GM12878 (cell line): Measurements from ENCODE around the gene SALL4. TPM values are rescaled to one million over a fixed set of nuclear protein-coding genes. Genes with fewer than 3 reads are reported as not detected.

Experiments
- ATAC-seq: fragments of 200-7000 bp; cut with Tn5 transposase; 3 replicates; pipeline ENCODE4 v1.9.1; 2020; ENCODE audit warnings: mild to moderate bottlenecking, moderate library complexity
- BruUV-seq: library from RNA; stranded (reverse); fragments of 400-500 nt; replicated peaks from 2 replicates; lab custom pipeline; 2021; lab: Mats Ljungman, UMichigan
- CTCF ChIA-PET: fragments of 300-600 bp; sonication (Branson Sonifier 250); formaldehyde crosslinking; extraction: SDS; loops from one replicate; lab custom pipeline; 2021; ENCODE audit warnings: inconsistent platforms; lab: Yijun Ruan, JAX
- POLR2A ChIA-PET: fragments of 350-600 bp; formaldehyde crosslinking; extraction: SDS; loops from one replicate; lab custom pipeline; 2021; ENCODE audit warnings: inconsistent platforms; lab: Charles Lee
- RAD21 ChIA-PET: fragments of 300-600 bp; sonication (Branson Sonifier 250); formaldehyde crosslinking; loops from one replicate; lab custom pipeline; 2023; ENCODE audit warnings: antibody characterized with exemption; ENCODE audit not compliant: unreplicated experiment; lab: Charles Lee
- SMC1A ChIA-PET: fragments of 300-600 bp; sonication (Branson Sonifier 250); formaldehyde crosslinking; loops from one replicate; lab custom pipeline; 2023; ENCODE audit not compliant: unreplicated experiment, uncharacterized antibody; lab: Charles Lee
- DNase-seq: peaks from one replicate; pipeline ENCODE4 v3.0.0-alpha.2; 2011; ENCODE audit warnings: low read depth, low spot score
- FAIRE-seq: peaks from 3 replicates; lab custom pipeline; 2011; peaks lifted over from hg19 to GRCh38; lab: Jason Lieb, UNC
- H2AFZ ChIP-seq: 2 replicates; pipeline ENCODE4 v1.6.0; 2011; ENCODE audit warnings: low read depth, low read length, control low read depth; ENCODE audit not compliant: control insufficient read depth
- H3K27ac ChIP-seq: 2 replicates; pipeline ENCODE4 v1.5.1; 2011; ENCODE audit warnings: control low read depth; ENCODE audit not compliant: control insufficient read depth, insufficient read depth
- H3K27me3 ChIP-seq, 2 experiments: replicated peaks in 1 of 2; 2 replicates each; pipeline versions ENCODE4 v1.6.0 to v1.6.1; 2011; ENCODE audit warnings: low read length in 1 of 2; ENCODE audit not compliant: control insufficient read depth in 2 of 2, insufficient read depth in 2 of 2
- H3K36me3 ChIP-seq, 2 experiments: 2 replicates each; pipeline ENCODE4 v1.5.1; 2011; ENCODE audit warnings: low read length in 1 of 2; ENCODE audit not compliant: control insufficient read depth in 2 of 2, insufficient read depth in 2 of 2
- H3K4me1 ChIP-seq: 2 replicates; pipeline ENCODE4 v1.6.1; 2011; ENCODE audit warnings: mild to moderate bottlenecking, low read length, moderate library complexity, mixed read lengths; ENCODE audit not compliant: control insufficient read depth, insufficient read depth
- H3K4me2 ChIP-seq: 2 replicates; pipeline ENCODE4 v1.6.0; 2011; ENCODE audit warnings: control low read depth; ENCODE audit not compliant: control insufficient read depth, insufficient read depth
- H3K4me3 ChIP-seq: fragments of 200-600 bp; sonication (generic); 2 replicates; pipeline ENCODE4 v1.5.1; 2016
- H3K79me2 ChIP-seq: 2 replicates; pipeline ENCODE4 v1.6.0; 2011; ENCODE audit warnings: low read length; ENCODE audit not compliant: control insufficient read depth, insufficient read depth
- H3K9ac ChIP-seq: 2 replicates; pipeline ENCODE4 v1.8.0; 2011; ENCODE audit warnings: low read length, control low read depth, mixed read lengths; ENCODE audit not compliant: control insufficient read depth, insufficient read depth
- H3K9me3 ChIP-seq: replicated peaks from 3 replicates; pipeline ENCODE4 v1.5.1; 2011; ENCODE audit warnings: mild to moderate bottlenecking, low read length; ENCODE audit not compliant: control insufficient read depth, insufficient read depth
- H4K20me1 ChIP-seq: 2 replicates; pipeline ENCODE4 v1.6.0; 2011; ENCODE audit not compliant: control insufficient read depth, insufficient read depth
- ASH2L ChIP-seq: fragments of 300-600, 200-600 bp; sonication (generic); IDR thresholded peaks from 2 replicates; pipeline ENCODE4 v1.6.1; 2017; ENCODE audit warnings: low read depth, mild to moderate bottlenecking, borderline replicate concordance
- DPF2 ChIP-seq: fragments of 450-650 bp; IDR thresholded peaks from 2 replicates; pipeline ENCODE4 v1.6.1; 2017; ENCODE audit warnings: mild to moderate bottlenecking
- FOS ChIP-seq: IDR thresholded peaks from 3 replicates; pipeline ENCODE4 v1.6.1; 2011; ENCODE audit warnings: borderline replicate concordance; ENCODE audit not compliant: insufficient read length; ENCODE audit errors: extremely low read depth
- FOXK2 ChIP-seq: fragments of 450-650 bp; IDR thresholded peaks from 2 replicates; pipeline ENCODE4 v1.6.1; 2017; ENCODE audit warnings: mild to moderate bottlenecking, moderate library complexity
- NR2C2 ChIP-seq: IDR thresholded peaks from 2 replicates; pipeline ENCODE4 v1.6.1; 2011; ENCODE audit warnings: borderline replicate concordance, low read depth; ENCODE audit not compliant: control insufficient read depth, insufficient read length
- PAX8 ChIP-seq: fragments of 450-650 bp; IDR thresholded peaks from 2 replicates; pipeline ENCODE4 v1.6.1; 2017; ENCODE audit warnings: mild to moderate bottlenecking, moderate library complexity
- PML ChIP-seq: IDR thresholded peaks from 2 replicates; pipeline ENCODE4 v1.6.1; 2012; ENCODE audit warnings: low read length, inconsistent platforms
- RAD51 ChIP-seq: fragments of 450-650 bp; IDR thresholded peaks from 2 replicates; pipeline ENCODE4 v1.6.1; 2016; ENCODE audit warnings: moderate library complexity, mild to moderate bottlenecking, inconsistent platforms
- REST ChIP-seq: IDR thresholded peaks from 2 replicates; pipeline ENCODE4 v1.6.1; 2012; ENCODE audit warnings: mild to moderate bottlenecking, low read depth, low read length
- SMARCA5 ChIP-seq: fragments of 450-650 bp; IDR thresholded peaks from 2 replicates; pipeline ENCODE4 v1.6.1; 2017; ENCODE audit warnings: mild to moderate bottlenecking
- STAT3 ChIP-seq: IDR thresholded peaks from 2 replicates; pipeline ENCODE4 v1.6.1; 2011; ENCODE audit warnings: low read depth, low read length, improper control_type of control experiment
- ZNF207 ChIP-seq: fragments of 450-650 bp; IDR thresholded peaks from 2 replicates; pipeline ENCODE4 v1.6.1; 2014; ENCODE audit warnings: antibody characterized with exemption, mild to moderate bottlenecking, borderline replicate concordance
- ZNF274 ChIP-seq: IDR thresholded peaks from one replicate; pipeline ENCODE4 v1.8.0; 2011; ENCODE audit not compliant: insufficient read length, insufficient read depth
- WGBS: methylation state at CpG from one replicate; pipeline ENCODE4 v1.1.6; 2016; ENCODE audit warnings: low lambda C conversion rate; ENCODE audit not compliant: insufficient replicate concordance, insufficient coverage; ENCODE audit errors: missing lambda C conversion rate; 5-methylcytosine and 5-hydroxymethylcytosine counted together
- in situ Hi-C: fragments of 300-500 bp; cut with MboI; formaldehyde crosslinking; loops from 9 replicates; pipeline ENCODE4 v1.14.3; 2018; ENCODE audit warnings: mixed read lengths
- intact Hi-C: fragments of 100-400 bp; cut with micrococcal nuclease; formaldehyde crosslinking; loops from one replicate; pipeline ENCODE4 v1.14.2; 2022; ENCODE audit not compliant: unreplicated experiment
- polyA plus RNA-seq, 11 experiments: library from polyadenylated mRNA; depleted of rRNA in 4 of 11; unstranded in 6 of 11; stranded (reverse) in 5 of 11; fragments of >200 nt; fragmentation: Nextera tagmentation in 4 of 11; fragmentation: Illumina TruSeq in 1 of 11; extraction: Ambion mirVana in 4 of 11; extraction: Trizol in 1 of 11; gene quantifications; 1 replicate in 1 of 11; 2 replicates in 10 of 11; pipeline versions ENCODE4 v1.2.1 to v1.2.3, GENCODE V29; 2011 to 2016; ENCODE audit warnings: inconsistent platforms in 2 of 11, missing spikeins in 2 of 11, low read depth in 1 of 11
- total RNA-seq, 4 experiments: library from RNA; depleted of rRNA in 3 of 4; stranded (reverse); fragments of >200 nt in 3 of 4; fragmentation: Illumina TruSeq in 1 of 4; extraction: Trizol in 1 of 4; gene quantifications; 2 replicates each; pipeline versions ENCODE4 v1.2.1 to v1.2.3, GENCODE V29; 2013 to 2021

The SALL4 gene
- total and polyA plus RNA-seq, 10 of the 15 experiments (the other 5 are each of a cell fraction or from before 2014, with no cell fraction given), result 0.08 to 1.1 (median 0.23) TPM; not detected in 7

DNA sequence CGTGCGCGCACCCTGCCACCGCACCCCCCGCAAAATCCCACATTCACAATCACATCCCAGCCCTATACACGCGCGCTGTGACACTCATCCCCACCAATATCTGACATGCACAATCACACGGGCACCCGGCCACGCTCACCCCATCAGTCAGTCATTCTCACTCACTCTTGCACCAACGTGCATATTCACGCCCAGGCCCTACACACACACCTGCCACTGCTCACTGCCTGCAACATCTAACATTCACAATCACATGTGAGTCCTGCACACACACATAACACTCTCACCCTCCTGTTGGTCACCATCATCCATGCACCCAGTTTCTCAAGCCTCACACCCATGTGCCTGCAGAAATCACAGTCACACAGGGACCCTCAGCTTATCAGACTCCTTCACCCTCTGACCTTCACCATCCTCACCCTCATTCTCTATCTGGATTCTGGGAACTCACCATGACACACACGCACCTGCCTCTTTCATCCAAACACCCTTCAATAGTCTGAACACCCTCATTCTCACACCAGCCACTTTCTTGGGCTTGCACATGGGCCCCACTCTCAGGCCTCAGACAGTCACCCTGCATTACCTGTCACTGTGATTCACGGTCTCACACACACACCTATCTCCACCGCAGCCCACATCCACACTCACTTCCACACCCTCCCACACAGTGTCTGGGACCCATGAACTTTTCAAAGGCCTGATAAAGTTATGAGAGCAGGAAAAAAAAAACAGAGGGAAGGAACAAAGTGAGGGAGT is 33.4 kb downstream of the SALL4 start:
- H2AFZ ChIP-seq, result no peak overlapping the region
- no peaks in the 10 kb centered on the region for H4K20me1 ChIP-seq
- ChIA-PET RAD21 (no interaction called here), CTCF (no interaction called here), POLR2A (no interaction called here), SMC1A (no interaction called here)
- WGBS, result 69% methylated on average over 11 of the region's 16 CpGs
- H3K36me3 ChIP-seq, result no peaks in the 10 kb centered on the region
- H3K27me3 ChIP-seq, result peaks cover 3 to 5% of the 10 kb centered on the region in 2 experiments; a peak in 2 of 4 replicates
- no peaks in the 10 kb centered on the region for H3K9me3 ChIP-seq
- H3K79me2 ChIP-seq, result no peaks in the 10 kb centered on the region
- no peak for FAIRE-seq
- no peaks in the 10 kb centered on the region for H3K4me1 ChIP-seq
- H3K27ac ChIP-seq, result no peak overlapping the region
- BruUV-seq, result no TSS peak
- H3K9ac ChIP-seq, result no peak overlapping the region
- no peak for ATAC-seq
- DNase-seq, result no peak
- H3K4me2 ChIP-seq, result no peak overlapping the region
- in situ Hi-C loops, result no loop called here
- no peak overlapping the region for H3K4me3 ChIP-seq
- intact Hi-C loops, result loop anchor here (10.0 kb wide), 1 partner anchor 134 kb away; no protein-coding TSS in a partner anchor
- TF ChIP-seq NR2C2 (no peak), FOXK2 (0 out of 2 replicates have a peak, but pooled peaks have one; percentile 17)

DNA sequence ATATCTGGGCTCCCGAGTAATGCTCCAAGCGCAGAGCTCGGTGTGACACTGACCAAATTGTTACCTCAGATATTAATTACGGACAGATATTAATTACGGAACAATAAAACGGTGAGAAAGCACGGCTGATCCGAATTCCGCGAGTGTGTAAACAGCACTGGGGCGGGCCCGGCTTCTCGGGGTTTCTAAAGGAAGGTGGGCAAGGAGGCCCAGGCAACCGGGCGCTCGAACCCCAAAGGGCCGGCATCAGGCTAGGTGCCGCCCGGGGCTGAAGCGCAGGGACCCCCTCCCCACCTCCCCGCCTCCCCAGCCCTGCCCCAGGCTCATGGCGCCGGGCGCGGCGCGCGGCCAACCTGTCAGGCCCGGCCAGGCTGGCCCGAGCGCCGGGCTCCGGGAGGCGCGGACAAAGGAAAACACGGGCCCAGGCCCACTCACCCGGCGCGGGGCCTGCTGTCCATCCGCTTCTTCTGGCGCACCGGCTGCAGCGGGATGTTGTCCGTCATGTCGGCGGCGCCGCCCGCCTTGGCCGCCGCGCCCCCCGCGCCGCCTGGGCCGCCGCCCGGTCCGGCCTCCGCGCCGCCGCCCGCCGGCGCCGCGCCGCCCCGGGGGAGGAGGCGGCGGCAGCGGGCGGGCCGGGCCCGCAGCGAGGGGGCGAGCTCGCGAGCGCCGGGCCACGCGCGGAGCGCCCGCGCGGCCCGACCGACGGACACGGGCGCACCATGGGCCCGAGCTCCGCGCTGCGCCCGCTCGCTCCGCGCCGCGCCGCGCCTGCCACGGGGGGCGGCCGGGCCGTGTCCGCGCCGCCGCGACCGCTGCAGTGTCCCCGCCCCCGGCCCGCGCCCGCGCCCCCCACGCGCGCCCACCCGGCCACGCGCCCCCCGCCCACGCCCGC is 34.2 kb downstream of the SALL4 start, which contains the start of gene ATP9A:
TSS of gene ATP9A (minus strand) at position 524 of the 892 bp plus-strand sequence. CDS start at position 503, 21 bp downstream.
- Histone ChIP-seq H3K4me3 (no peak within 1 kb of the TSS; the same call in 1 of the 2 replicates), H2AFZ (no peak within 1 kb of the TSS; the same call in 1 of the 2 replicates), H3K4me2 (peak within 1 kb of the TSS; percentile 48), H3K27ac (no peak within 1 kb of the TSS), H3K36me3 (no peaks in the 10 kb centered on the region), H3K9me3 (no peaks in the 10 kb centered on the region), H4K20me1 (no peaks in the 10 kb centered on the region), H3K79me2 (no peaks in the 10 kb centered on the region), H3K9ac (no peak within 1 kb of the TSS), H3K4me1 (no peaks in the 10 kb centered on the region), H3K27me3 (peaks cover 3 to 5% of the 10 kb centered on the region in 2 experiments; a peak in 2 of 4 replicates)
- POLR2A ChIA-PET, result no interaction called here
- no peak for DNase-seq
- in situ Hi-C loops, result no loop called here
- CTCF ChIA-PET, result no interaction called here
- FAIRE-seq, result no peak
- SMC1A ChIA-PET, result no interaction called here
- intact Hi-C loops, result loop anchor here (10.0 kb wide), 1 partner anchor 133 kb away; no protein-coding TSS in a partner anchor
- 10% methylated on average over 20 of the region's 131 CpGs for WGBS
- RAD21 ChIA-PET, result no interaction called here
- ATAC-seq, result no peak; the same call in 2 of the 3 replicates
- BruUV-seq, result no TSS peak
- TF ChIP-seq SMARCA5, result no peak
- no peak for TF ChIP-seq DPF2
- TF ChIP-seq FOS, result no peak
- TF ChIP-seq ASH2L, result no peak
- no peak for TF ChIP-seq ZNF274
- no peak for TF ChIP-seq RAD51
- no peak for TF ChIP-seq PAX8
- TF ChIP-seq REST, result no peak
- TF ChIP-seq ZNF207, result no peak
- TF ChIP-seq PML, result no peak
- TF ChIP-seq STAT3, result no peak
